CD8-positive, alpha-beta memory T cell (primary cell): ENCODE results near the gene AQP11. TPM values are rescaled to one million over a fixed set of nuclear protein-coding genes. Genes with fewer than 3 reads are reported as not detected.

Source experiments
- CTCF ChIA-PET: fragments of 350-600 bp; sonication (Branson Sonifier 250); formaldehyde crosslinking; loops from one replicate; lab custom pipeline; 2021; ENCODE audit warnings: antibody characterized with exemption; lab: Charles Lee
- POLR2A ChIA-PET: fragments of 350-600 bp; sonication (Branson Sonifier 250); formaldehyde crosslinking; loops from one replicate; lab custom pipeline; 2021; ENCODE audit warnings: antibody characterized with exemption; lab: Charles Lee
- DNase-seq, 5 donors: peaks; one replicate each; pipeline versions ENCODE4 v3.0.0 to v3.0.0-alpha.2; 2020 to 2022; ENCODE audit warnings: mixed read lengths in 1 of 5
- H3K27ac ChIP-seq: one replicate; pipeline ENCODE4 v1.7.0; 2013; ENCODE audit warnings: low read depth, mild to moderate bottlenecking, low read length, moderate library complexity
- H3K27me3 ChIP-seq: 2 replicates; pipeline ENCODE4 v1.7.0; 2013; ENCODE audit warnings: low read length, mild to moderate bottlenecking; ENCODE audit not compliant: insufficient read depth, poor library complexity, severe bottlenecking
- H3K36me3 ChIP-seq: 2 replicates; pipeline ENCODE4 v1.7.0; 2013; ENCODE audit warnings: mild to moderate bottlenecking, low read length, moderate library complexity; ENCODE audit not compliant: insufficient read depth
- H3K4me1 ChIP-seq: 2 replicates; pipeline ENCODE4 v1.7.0; 2013; ENCODE audit warnings: mild to moderate bottlenecking, low read length, moderate library complexity; ENCODE audit not compliant: insufficient read depth
- H3K4me3 ChIP-seq: 2 replicates; pipeline ENCODE4 v1.7.0; 2013; ENCODE audit warnings: mild to moderate bottlenecking, low read length
- H3K9me3 ChIP-seq: 2 replicates; pipeline ENCODE4 v1.7.0; 2013; ENCODE audit warnings: mild to moderate bottlenecking, low read length
- H3K27ac Mint-ChIP-seq, 8 donors: one replicate each; pipeline ENCODE4 v1.8.0; 2020 to 2021; ENCODE audit warnings: mixed read lengths in 8 of 8, mild to moderate bottlenecking in 6 of 8, inconsistent platforms in 3 of 8, moderate library complexity in 3 of 8
- H3K27me3 Mint-ChIP-seq, 2 donors: one replicate each; pipeline ENCODE4 v1.8.0; 2020 to 2021; ENCODE audit warnings: mixed read lengths in 2 of 2, mild to moderate bottlenecking in 1 of 2, moderate library complexity in 1 of 2
- H3K36me3 Mint-ChIP-seq, 3 donors: one replicate each; pipeline ENCODE4 v1.8.0; 2020 to 2021; ENCODE audit warnings: mixed read lengths in 3 of 3, inconsistent platforms in 1 of 3, mild to moderate bottlenecking in 1 of 3
- H3K4me1 Mint-ChIP-seq, 3 donors: one replicate each; pipeline ENCODE4 v1.8.0; 2020 to 2021; ENCODE audit warnings: mixed read lengths in 3 of 3, inconsistent platforms in 1 of 3, mild to moderate bottlenecking in 1 of 3
- H3K4me3 Mint-ChIP-seq, 7 donors: one replicate each; pipeline ENCODE4 v1.8.0; 2020 to 2021; ENCODE audit warnings: mixed read lengths in 7 of 7, mild to moderate bottlenecking in 6 of 7, moderate library complexity in 4 of 7, inconsistent platforms in 2 of 7
- H3K9me3 Mint-ChIP-seq, 5 donors: one replicate each; pipeline ENCODE4 v1.8.0; 2020 to 2022; ENCODE audit warnings: mixed read lengths in 5 of 5, mild to moderate bottlenecking in 3 of 5, moderate library complexity in 2 of 5, inconsistent platforms in 1 of 5
- polyA plus RNA-seq: library from polyadenylated mRNA; unstranded; fragments of 300-500 nt; fragmentation: Illumina TruSeq; gene quantifications from one replicate; pipeline ENCODE4 v1.2.3, GENCODE V29; 2021
- total RNA-seq, 2 experiments: library from RNA; stranded (reverse); gene quantifications; one replicate each; pipeline ENCODE4 v1.2.3, GENCODE V29; 2021

AQP11 gene
- total and polyA plus RNA-seq, 3 experiments from 2014 or later: 0.11 to 1.4 (median 0.50) TPM

GRCh38 chr11:77602381-77603088 is 12.8 kb downstream of the AQP11 start:
- CTCF ChIA-PET: interaction anchor here (0.8 kb wide), 1 partner anchor 15 kb away, joined by 3 read pairs; no protein-coding TSS in a partner anchor
- H3K27me3 Mint-ChIP-seq: no peaks in the 10 kb centered on the region
- no peaks in the 10 kb centered on the region for H3K27me3 ChIP-seq
- H3K27ac ChIP-seq: no peak overlapping the region
- H3K4me3 Mint-ChIP-seq: no peak overlapping the region
- POLR2A ChIA-PET: no interaction called here
- no peak for DNase-seq
- H3K4me1 Mint-ChIP-seq: no peaks in the 10 kb centered on the region
- peak overlapping the region in 1 of 8 donors; percentile 23 for H3K27ac Mint-ChIP-seq
- no peaks in the 10 kb centered on the region for H3K9me3 Mint-ChIP-seq
- no peaks in the 10 kb centered on the region for H3K36me3 ChIP-seq
- no peak overlapping the region for H3K4me3 ChIP-seq
- H3K9me3 ChIP-seq: no peaks in the 10 kb centered on the region
- no peaks in the 10 kb centered on the region for H3K4me1 ChIP-seq
- H3K36me3 Mint-ChIP-seq: peaks cover 0 to 22% (median 2%) of the 10 kb centered on the region in 3 donors

GRCh38 chr11:77604281-77604680 is 14.5 kb downstream of the AQP11 start:
- POLR2A ChIA-PET: no interaction called here
- Histone ChIP-seq H3K27me3 (no peaks in the 10 kb centered on the region), H3K27ac (no peak overlapping the region), H3K4me3 (no peak overlapping the region), H3K4me1 (no peaks in the 10 kb centered on the region), H3K36me3 (no peaks in the 10 kb centered on the region), H3K9me3 (no peaks in the 10 kb centered on the region)
- Mint-ChIP-seq H3K4me3 (no peak overlapping the region), H3K36me3 (peaks cover 0 to 32% (median 6%) of the 10 kb centered on the region in 3 donors), H3K4me1 (no peaks in the 10 kb centered on the region), H3K27me3 (no peaks in the 10 kb centered on the region), H3K9me3 (no peaks in the 10 kb centered on the region), H3K27ac (no peak overlapping the region)
- CTCF ChIA-PET: no interaction called here
- no peak for DNase-seq

- H3K36me3 ChIP-seq: no peaks in the 10 kb centered on the region
- no peaks in the 10 kb centered on the region for H3K4me1 ChIP-seq
- H3K27me3 Mint-ChIP-seq: no peaks in the 10 kb centered on the region
- H3K4me1 Mint-ChIP-seq: no peaks in the 10 kb centered on the region
- H3K27me3 ChIP-seq: no peaks in the 10 kb centered on the region
- POLR2A ChIA-PET: no interaction called here
- H3K27ac Mint-ChIP-seq: peak overlapping the region in 1 of 8 donors; percentile 18
- no peak overlapping the region for H3K4me3 ChIP-seq
- CTCF ChIA-PET: no interaction called here
- H3K9me3 Mint-ChIP-seq: no peaks in the 10 kb centered on the region
- H3K4me3 Mint-ChIP-seq: no peak overlapping the region
- H3K27ac ChIP-seq: no peak overlapping the region
- H3K36me3 Mint-ChIP-seq: peaks cover 10 to 58% (median 18%) of the 10 kb centered on the region in 3 donors
- H3K9me3 ChIP-seq: no peaks in the 10 kb centered on the region
- DNase-seq: no peak
Measured at GRCh38 chr11:77609234-77609633, 19.5 kb downstream of the AQP11 start.

- no peaks in the 10 kb centered on the region for H3K9me3 Mint-ChIP-seq
- ChIA-PET CTCF (no interaction called here), POLR2A (no interaction called here)
- no peaks in the 10 kb centered on the region for H3K4me1 ChIP-seq
- peaks cover 18% of the 10 kb centered on the region for H3K36me3 ChIP-seq
- peak overlapping the region in 1 of 8 donors; percentile 18 for H3K27ac Mint-ChIP-seq
- no peaks in the 10 kb centered on the region for H3K27me3 Mint-ChIP-seq
- no peak overlapping the region for H3K27ac ChIP-seq
- peaks cover 10 to 74% (median 21%) of the 10 kb centered on the region in 3 donors for H3K36me3 Mint-ChIP-seq
- no peak for DNase-seq
- H3K4me3 ChIP-seq: no peak overlapping the region
- no peaks in the 10 kb centered on the region for H3K27me3 ChIP-seq
- H3K4me1 Mint-ChIP-seq: no peaks in the 10 kb centered on the region
- H3K9me3 ChIP-seq: no peaks in the 10 kb centered on the region
- H3K4me3 Mint-ChIP-seq: no peak overlapping the region
Measured at GRCh38 chr11:77611921-77612320, 22.2 kb downstream of the AQP11 start.

GRCh38 chr11:77617892-77618291 is 28.1 kb downstream of the AQP11 start:
- Histone ChIP-seq H3K27me3 (no peaks in the 10 kb centered on the region), H3K27ac (no peak overlapping the region), H3K9me3 (no peaks in the 10 kb centered on the region), H3K4me1 (no peaks in the 10 kb centered on the region), H3K4me3 (no peak overlapping the region), H3K36me3 (peaks cover 34% of the 10 kb centered on the region)
- Mint-ChIP-seq H3K4me3 (no peak overlapping the region), H3K27ac (peak overlapping the region in 1 of 8 donors; percentile 10), H3K9me3 (no peaks in the 10 kb centered on the region), H3K27me3 (no peaks in the 10 kb centered on the region), H3K4me1 (peaks cover 0 to 2% (median 0%) of the 10 kb centered on the region in 3 donors), H3K36me3 (peaks cover 0 to 74% (median 21%) of the 10 kb centered on the region in 3 donors)
- ChIA-PET CTCF (interaction anchor here (1.3 to 2.5 kb wide), 2 partner anchors 15 to 491 kb away, joined by 3 to 14 read pairs; partner anchors contain the start of gene MYO7A), POLR2A (no interaction called here)
- DNase-seq: no peak

GRCh38 chr11:77619576-77620198 is 29.9 kb downstream of the AQP11 start:
- H3K36me3 Mint-ChIP-seq: peaks cover 0 to 74% (median 22%) of the 10 kb centered on the region in 3 donors
- H3K27ac ChIP-seq: no peak overlapping the region
- H3K27me3 ChIP-seq: no peaks in the 10 kb centered on the region
- no peak overlapping the region for H3K4me3 Mint-ChIP-seq
- peak in 2 of 5 donors; percentile 5 to 35 for DNase-seq
- H3K27me3 Mint-ChIP-seq: no peaks in the 10 kb centered on the region
- ChIA-PET CTCF (interaction anchor here (0.6 to 2.5 kb wide), 7 partner anchors 11 to 966 kb away, joined by 3 to 14 read pairs (median 4); partner anchors contain the start of gene MYO7A), POLR2A (interaction anchor here (0.6 kb wide), 1 partner anchor 375 kb away, joined by 8 read pairs; the partner anchor contains the start of gene INTS4)
- no peaks in the 10 kb centered on the region for H3K9me3 ChIP-seq
- H3K4me3 ChIP-seq: no peak overlapping the region
- H3K36me3 ChIP-seq: peaks cover 34% of the 10 kb centered on the region
- no peak overlapping the region for H3K27ac Mint-ChIP-seq
- no peaks in the 10 kb centered on the region for H3K9me3 Mint-ChIP-seq
- peaks cover 0 to 2% (median 0%) of the 10 kb centered on the region in 3 donors for H3K4me1 Mint-ChIP-seq
- no peaks in the 10 kb centered on the region for H3K4me1 ChIP-seq

GRCh38 chr11:77630157-77630710 is 40.5 kb downstream of the AQP11 start:
- Mint-ChIP-seq H3K4me3 (no peak overlapping the region), H3K36me3 (peaks cover 0 to 46% (median 12%) of the 10 kb centered on the region in 3 donors), H3K27me3 (no peaks in the 10 kb centered on the region), H3K9me3 (no peaks in the 10 kb centered on the region), H3K27ac (peak overlapping the region in 3 of 8 donors; percentile 10 to 24 (median 10)), H3K4me1 (peaks cover 28 to 42% (median 37%) of the 10 kb centered on the region in 3 donors)
- Histone ChIP-seq H3K4me3 (no peak overlapping the region), H3K4me1 (peaks cover 9% of the 10 kb centered on the region), H3K36me3 (peaks cover 2% of the 10 kb centered on the region), H3K27me3 (no peaks in the 10 kb centered on the region), H3K27ac (no peak overlapping the region), H3K9me3 (no peaks in the 10 kb centered on the region)
- DNase-seq: no peak
- ChIA-PET CTCF (interaction anchor here (1.2 kb wide), 1 partner anchor 11 kb away, joined by 4 read pairs; no protein-coding TSS in a partner anchor), POLR2A (no interaction called here)
